ENCODE results near the gene HYDIN.
A peak's percentile ranks its signal among the peaks of the same experiment; 100 is the strongest.

The HYDIN gene

GRCh38 chr16:70800311-70800710, 430.2 kb downstream of the HYDIN start:
- peaks cover 37% of the 10 kb centered on the region for H3K79me2 ChIP-seq (ENCODE audit: insufficient read depth, low read length)

GRCh38 chr16:70796301-70796700, 434.2 kb downstream of the HYDIN start:
- Histone ChIP-seq H3K9me3 (ENCODE audit: insufficient read depth, low read depth, low read length) (no peaks in the 10 kb centered on the region), H3K9me2 (replicated peaks; ENCODE audit: low read depth, low read length) (no peaks in the 10 kb centered on the region), H3K36me3 (ENCODE audit: insufficient read depth, low read length) (no peaks in the 10 kb centered on the region), H3K4me1 (ENCODE audit: insufficient read depth, low read length, poor library complexity, severe bottlenecking) (peaks cover 25% of the 10 kb centered on the region), H2AFZ (ENCODE audit: low read length) (no peak overlapping the region), H3K4me2 (ENCODE audit: low read depth, low read length, poor library complexity, severe bottlenecking) (no peak overlapping the region), H3K9ac (ENCODE audit: low read depth, low read length, poor library complexity, severe bottlenecking) (no peak overlapping the region), H3K79me2 (ENCODE audit: insufficient read depth, low read length) (peaks cover 50% of the 10 kb centered on the region), H3K4me3 (ENCODE audit: low read length, poor library complexity, severe bottlenecking) (no peak overlapping the region), H4K20me1 (ENCODE audit: insufficient read depth, low read length, poor library complexity, severe bottlenecking) (no peaks in the 10 kb centered on the region), H3K27me3 (ENCODE audit: insufficient read depth, low read length, poor library complexity, severe bottlenecking) (no peaks in the 10 kb centered on the region), H3F3A (ENCODE audit: low read depth) (no peaks in the 10 kb centered on the region)
- TF ChIP-seq CTCF (conservative IDR thresholded peaks at IDR 0.05; ENCODE audit: low read length): no peak

More at GRCh38 chr16:70800311-70800710, 430.2 kb downstream of the HYDIN start:
- H3F3A ChIP-seq (ENCODE audit: low read depth): no peaks in the 10 kb centered on the region
- H4K20me1 ChIP-seq (ENCODE audit: insufficient read depth, low read length, poor library complexity, severe bottlenecking): no peaks in the 10 kb centered on the region
- peaks cover 8% of the 10 kb centered on the region for H3K27me3 ChIP-seq (ENCODE audit: insufficient read depth, low read length, poor library complexity, severe bottlenecking)
- H3K4me3 ChIP-seq (ENCODE audit: low read length, poor library complexity, severe bottlenecking): peak overlapping the region; percentile 97
- peaks cover 26% of the 10 kb centered on the region for H3K4me1 ChIP-seq (ENCODE audit: insufficient read depth, low read length, poor library complexity, severe bottlenecking)
- H3K4me2 ChIP-seq (ENCODE audit: low read depth, low read length, poor library complexity, severe bottlenecking): peak overlapping the region; percentile 99
- no peaks in the 10 kb centered on the region for H3K36me3 ChIP-seq (ENCODE audit: insufficient read depth, low read length)
- peak overlapping the region; percentile 85 for H3K9ac ChIP-seq (ENCODE audit: low read depth, low read length, poor library complexity, severe bottlenecking)
- H3K9me2 ChIP-seq (replicated peaks; ENCODE audit: low read depth, low read length): no peaks in the 10 kb centered on the region
- TF ChIP-seq EZH2phosphoT487 (IDR thresholded peaks at IDR 0.05; ENCODE audit: borderline replicate concordance) (no peak), CTCF (conservative IDR thresholded peaks at IDR 0.05; ENCODE audit: low read length) (no peak)
- no peaks in the 10 kb centered on the region for H3K9me3 ChIP-seq (ENCODE audit: insufficient read depth, low read depth, low read length)
- H2AFZ ChIP-seq (ENCODE audit: low read length): peak overlapping the region; percentile 97

- Histone ChIP-seq H3K4me1 (ENCODE audit: insufficient read depth, low read length, poor library complexity, severe bottlenecking) (peaks cover 21% of the 10 kb centered on the region), H3K27me3 (ENCODE audit: insufficient read depth, low read length, poor library complexity, severe bottlenecking) (no peaks in the 10 kb centered on the region), H3K36me3 (ENCODE audit: insufficient read depth, low read length) (no peaks in the 10 kb centered on the region), H3K4me3 (ENCODE audit: low read length, poor library complexity, severe bottlenecking) (no peak overlapping the region), H3K79me2 (ENCODE audit: insufficient read depth, low read length) (peaks cover 46% of the 10 kb centered on the region), H3K9ac (ENCODE audit: low read depth, low read length, poor library complexity, severe bottlenecking) (no peak overlapping the region), H3K9me2 (replicated peaks; ENCODE audit: low read depth, low read length) (no peaks in the 10 kb centered on the region), H3F3A (ENCODE audit: low read depth) (no peaks in the 10 kb centered on the region), H3K4me2 (ENCODE audit: low read depth, low read length, poor library complexity, severe bottlenecking) (no peak overlapping the region), H4K20me1 (ENCODE audit: insufficient read depth, low read length, poor library complexity, severe bottlenecking) (no peaks in the 10 kb centered on the region), H2AFZ (ENCODE audit: low read length) (no peak overlapping the region), H3K9me3 (ENCODE audit: insufficient read depth, low read depth, low read length) (no peaks in the 10 kb centered on the region)
- TF ChIP-seq EZH2phosphoT487 (IDR thresholded peaks at IDR 0.05; ENCODE audit: borderline replicate concordance) (no peak), CTCF (conservative IDR thresholded peaks at IDR 0.05; ENCODE audit: low read length) (no peak)
These were observed 435.1 kb downstream of the HYDIN start for GRCh38 chr16:70795296-70795912.

All from Loucy (cell line).